ENCODE data around the gene RC3H2. TPM values are rescaled to one million over a fixed set of nuclear protein-coding genes. Genes with fewer than 3 reads are reported as not detected.

Gene RC3H2
- total and polyA plus RNA-seq, 2 of the 8 experiments (the other 6 are each of a cell fraction or from before 2014, with no cell fraction given): 11.2 to 38.4 TPM

- TF ChIP-seq CHD7 (IDR thresholded peaks at IDR 0.05; ENCODE audit: insufficient replicate concordance, low read length) (no peak), BRCA1 (IDR thresholded peaks at IDR 0.05; ENCODE audit: low read depth, low read length) (no peak), SP4 (IDR thresholded peaks at IDR 0.05; ENCODE audit: low read length) (no peak), YY1 (IDR thresholded peaks at IDR 0.05; ENCODE audit: low read depth, low read length) (no peak), SIN3A (conservative IDR thresholded peaks at IDR 0.05 in 1 of 2, IDR thresholded peaks at IDR 0.05 in 1 of 2; ENCODE audit: low read depth in 1 of 2, low read length in 2 of 2) (no peak), SP1 (IDR thresholded peaks at IDR 0.05; ENCODE audit: low read depth, low read length) (no peak), CHD2 (IDR thresholded peaks at IDR 0.05; ENCODE audit: low read length) (no peak), EP300 (IDR thresholded peaks at IDR 0.05; ENCODE audit: borderline replicate concordance in 1 of 2, low read depth in 2 of 2, low read length in 2 of 2) (no peak), ATF3 (IDR thresholded peaks at IDR 0.05; ENCODE audit: insufficient read depth, low read depth, low read length) (no peak), JUND (IDR thresholded peaks at IDR 0.05; ENCODE audit: low read length) (no peak), HDAC2 (IDR thresholded peaks at IDR 0.05; ENCODE audit: borderline replicate concordance in 1 of 2, low read depth in 2 of 2, low read length in 2 of 2) (no peak), SAP30 (IDR thresholded peaks at IDR 0.05; ENCODE audit: insufficient read depth, insufficient replicate concordance, low read length) (no peak)
These were observed 7.5 kb upstream of the RC3H2 start (continued) for GRCh38 chr9:122912671-122912963.
